ENCODE measurements around the gene HOXC6. TPM values are rescaled to one million over a fixed set of nuclear protein-coding genes. Genes with fewer than 3 reads are reported as not detected.
A peak's percentile ranks its signal among the peaks of the same experiment; 100 is the strongest.

The HOXC6 gene
- total and polyA plus RNA-seq, 2 of the 8 experiments (the other 6 are each of a cell fraction or from before 2014, with no cell fraction given): not detected

GRCh38 chr12:54024581-54025305 is 3.5 kb upstream of the HOXC6 start:
- Histone ChIP-seq H4K91ac (replicated peaks; ENCODE audit: insufficient read length, low read length) (no peak overlapping the region), H3K27ac (ENCODE audit: low read depth, low read length) (no peak overlapping the region), H3K79me2 (ENCODE audit: control insufficient read depth in 1 of 2, insufficient read depth in 2 of 2, low read length in 2 of 2) (no peaks in the 10 kb centered on the region), H2BK15ac (ENCODE audit: low read length) (no peak overlapping the region), H3K4me2 (ENCODE audit: insufficient read depth in 1 of 2, low read depth in 2 of 2, low read length in 2 of 2) (no peak overlapping the region), H3K9me3 (ENCODE audit: insufficient read depth in 2 of 2, low read depth in 1 of 2, low read length in 1 of 2) (no peaks in the 10 kb centered on the region), H4K8ac (ENCODE audit: extremely low read depth, insufficient read depth, low read length) (no peak overlapping the region), H3K36me3 (ENCODE audit: control insufficient read depth in 2 of 4, insufficient read depth in 4 of 4, low read length in 3 of 4) (no peaks in the 10 kb centered on the region; a peak in 1 of 8 replicates), H2BK120ac (replicated peaks; ENCODE audit: low read depth, low read length) (no peak overlapping the region), H3K4me3 (ENCODE audit: extremely low read depth in 1 of 4, insufficient read depth in 2 of 4, low read depth in 3 of 4, low read length in 4 of 4) (no peak overlapping the region), H2BK20ac (ENCODE audit: low read length) (no peak overlapping the region), H3K18ac (ENCODE audit: extremely low read depth, low read length) (no peak overlapping the region), H3K23me2 (ENCODE audit: low read depth, low read length) (no peaks in the 10 kb centered on the region), H2AFZ (ENCODE audit: low read length) (no peak overlapping the region), H4K20me1 (replicated peaks in 1 of 2; ENCODE audit: control insufficient read depth in 1 of 2, insufficient read depth in 2 of 2, low read length in 2 of 2) (peaks cover 17 to 30% of the 10 kb centered on the region in 2 experiments), H4K5ac (ENCODE audit: insufficient read length, low read depth, low read length) (no peak overlapping the region), H3K23ac (ENCODE audit: insufficient read length) (no peak overlapping the region), H2BK5ac (ENCODE audit: low read depth, low read length) (no peak overlapping the region), H2AK5ac (ENCODE audit: low read depth, low read length) (no peak overlapping the region), H3K9ac (replicated peaks in 1 of 4; ENCODE audit: extremely low read depth in 1 of 4, low read depth in 3 of 4, low read length in 3 of 4) (no peak overlapping the region), H3K56ac (replicated peaks; ENCODE audit: insufficient read length, low read depth, low read length) (no peak overlapping the region), H3K4me1 (replicated peaks in 1 of 4; ENCODE audit: control insufficient read depth in 3 of 4, insufficient read depth in 4 of 4, low read length in 3 of 4) (peaks cover 0 to 7% (median under 1%) of the 10 kb centered on the region in 4 experiments; a peak in 3 of 7 replicates), H3K4ac (replicated peaks; ENCODE audit: insufficient read length, low read depth, low read length) (no peak overlapping the region), H3K14ac (ENCODE audit: insufficient read length) (no peak overlapping the region), H3K27me3 (replicated peaks in 1 of 4; ENCODE audit: control insufficient read depth in 3 of 4, extremely low read depth in 1 of 4, insufficient read depth in 3 of 4, low read length in 3 of 4) (peaks cover 96 to 100% (median 100%) of the 10 kb centered on the region in 4 experiments), H3K79me1 (ENCODE audit: low read depth, low read length) (no peaks in the 10 kb centered on the region), H2BK12ac (ENCODE audit: low read depth, low read length) (no peak overlapping the region)
- TF ChIP-seq CBX8 (IDR thresholded peaks at IDR 0.05; ENCODE audit: borderline replicate concordance, low read depth, low read length): peak; percentile 55
- TF ChIP-seq CTBP2 (IDR thresholded peaks at IDR 0.05; ENCODE audit: borderline replicate concordance, insufficient read depth, insufficient read length, low read length): peak; percentile 2
- TF ChIP-seq EZH2 (IDR thresholded peaks at IDR 0.05; ENCODE audit: low read depth, low read length, severe bottlenecking): peak; percentile 10
- no peak for TF ChIP-seq NANOG (IDR thresholded peaks at IDR 0.05; ENCODE audit: insufficient read depth, low read depth, low read length, poor library complexity, severe bottlenecking)
- TF ChIP-seq EGR1 (IDR thresholded peaks at IDR 0.05; ENCODE audit: borderline replicate concordance, low read depth, low read length): no peak
- TF ChIP-seq RNF2 (IDR thresholded peaks at IDR 0.05; ENCODE audit: borderline replicate concordance, low read depth, low read length, missing control alignments, poor library complexity, severe bottlenecking): peak; percentile 95
- TF ChIP-seq SUZ12 (IDR thresholded peaks at IDR 0.05; ENCODE audit: low read length): peak; percentile 68
- no peak for TF ChIP-seq KDM1A (IDR thresholded peaks at IDR 0.05; ENCODE audit: borderline replicate concordance, low read length)
- TF ChIP-seq GTF2F1 (IDR thresholded peaks at IDR 0.05; ENCODE audit: borderline replicate concordance, low read depth, low read length): no peak
- POLR2A ChIA-PET (ENCODE audit: partially characterized antibody): interaction anchor here (1.3 to 1.4 kb wide), 2 partner anchors 22 to 40 kb away, joined by 3 read pairs; partner anchors contain the start of gene HOXC10
- DNase-seq (ENCODE audit: low read depth in 1 of 2, low spot score in 2 of 2) (no peak), FAIRE-seq (no peak)
- WGBS, 2 experiments (ENCODE audit: extremely low coverage in 1 of 2, insufficient coverage in 1 of 2, insufficient read length in 1 of 2, insufficient replicate concordance in 2 of 2, low coverage in 1 of 2, low lambda C conversion rate in 2 of 2, missing lambda C conversion rate in 1 of 2): 23% methylated on average over 5 of the region's 5 CpGs; no CpG with 5 or more reads in 1 of the 2 experiments
- CTCF ChIA-PET (ENCODE audit: partially characterized antibody): interaction anchor here (0.9 to 12.5 kb wide), 19 partner anchors 8 to 346 kb away, joined by 3 to 172 read pairs (median 7); partner anchors contain the start of genes HOXC10, HOXC4, HOXC5 and HOXC8

Measured in H1 (cell line).